GM19023 (cell line): Measurements from ENCODE around the gene PLS3.
"Not testable (repeated sequence)": the region's sequence is repeated elsewhere in the genome, so short reads cannot be mapped to it uniquely, and the experiment has no call there.

ENCODE experiments used
- ATAC-seq: cut with Tn5 transposase; IDR thresholded peaks from one replicate; pipeline ENCODE4 v1.9.1; 2021; ENCODE audit warnings: mild to moderate bottlenecking, moderate library complexity; ENCODE audit not compliant: unreplicated experiment

PLS3 gene

GRCh38 chrX:115560978-115561604 lies at the start of gene PLS3:
Gene PLS3, plus strand, starts transcription at chrX:115561174. Its CDS starts 49,077 bp downstream, at chrX:115610251.
- peak; percentile 64 for ATAC-seq

- no peak for ATAC-seq
Observed at GRCh38 chrX:115518113-115518512, 42.9 kb upstream of the PLS3 start.

GRCh38 chrX:115521741-115522140 lies 39.2 kb upstream of the PLS3 start:
- ATAC-seq: no peak

- ATAC-seq: no peak
Observed at GRCh38 chrX:115522952-115523351, 38.0 kb upstream of the PLS3 start.

DNA sequence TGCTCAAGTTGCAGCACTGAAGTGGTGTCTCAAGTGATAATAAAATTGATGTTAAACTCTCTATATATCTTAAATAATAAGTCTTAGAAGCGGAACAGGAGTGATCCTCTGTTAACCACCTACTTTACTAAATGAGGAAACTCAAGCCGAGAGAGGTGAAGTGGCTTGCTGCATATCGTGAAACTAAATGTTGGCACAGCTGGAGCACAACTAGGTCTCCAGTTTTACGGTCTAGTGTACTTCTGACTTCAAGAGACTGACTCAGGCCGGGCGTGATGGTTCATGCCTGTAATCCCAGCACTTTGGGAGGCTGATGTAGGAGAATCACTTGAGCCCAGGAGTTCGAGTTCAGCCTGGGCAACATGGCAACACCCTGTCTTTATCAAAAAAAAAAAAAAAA lies 35.5 kb upstream of the PLS3 start:
- no peak for ATAC-seq

DNA sequence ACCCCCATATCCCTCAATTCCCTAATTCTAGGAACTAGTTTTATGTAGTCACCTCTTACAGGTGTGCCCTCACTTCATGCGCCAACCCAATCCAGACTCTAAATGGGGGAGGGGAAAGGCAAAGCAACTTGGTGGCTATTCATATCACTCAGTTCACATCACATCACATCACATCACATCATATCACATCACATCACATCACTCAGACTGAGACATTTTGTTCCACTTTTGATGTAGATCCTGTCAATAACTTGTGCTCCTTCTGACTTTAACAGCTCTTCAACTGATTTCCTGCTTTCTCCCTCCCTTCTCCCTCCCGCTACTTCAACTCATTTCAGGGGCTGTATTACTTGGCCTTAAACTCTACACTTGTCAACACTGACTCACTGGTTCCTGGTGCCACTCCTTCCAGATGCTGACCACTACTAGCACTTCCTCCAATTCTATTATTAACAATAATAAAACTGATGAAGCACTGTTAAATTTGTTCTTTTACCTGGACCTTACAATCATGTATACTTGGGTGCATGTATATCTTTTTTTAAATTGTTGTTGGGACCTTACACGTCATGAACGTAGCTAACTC lies 29.1 kb upstream of the PLS3 start:
- no peak for ATAC-seq

DNA sequence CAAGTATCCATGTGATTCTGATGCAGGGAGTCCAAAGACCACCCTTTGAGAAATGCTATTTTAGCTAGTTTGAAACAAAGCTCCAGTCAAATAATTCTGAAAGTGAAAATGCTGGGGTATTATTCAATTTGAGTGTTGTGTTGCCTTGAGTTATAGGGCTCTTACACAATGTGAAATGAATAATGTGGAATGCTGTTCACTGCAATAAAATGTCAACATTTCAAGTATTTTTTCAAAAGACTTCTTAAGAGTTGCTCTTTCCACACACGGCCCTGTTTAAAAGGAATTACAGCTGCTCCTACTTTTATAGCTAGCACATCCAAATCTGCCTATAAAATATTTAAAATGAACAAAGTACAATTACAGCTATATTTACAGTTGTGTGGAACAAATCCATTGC lies 27.5 kb upstream of the PLS3 start:
- ATAC-seq: no peak

DNA sequence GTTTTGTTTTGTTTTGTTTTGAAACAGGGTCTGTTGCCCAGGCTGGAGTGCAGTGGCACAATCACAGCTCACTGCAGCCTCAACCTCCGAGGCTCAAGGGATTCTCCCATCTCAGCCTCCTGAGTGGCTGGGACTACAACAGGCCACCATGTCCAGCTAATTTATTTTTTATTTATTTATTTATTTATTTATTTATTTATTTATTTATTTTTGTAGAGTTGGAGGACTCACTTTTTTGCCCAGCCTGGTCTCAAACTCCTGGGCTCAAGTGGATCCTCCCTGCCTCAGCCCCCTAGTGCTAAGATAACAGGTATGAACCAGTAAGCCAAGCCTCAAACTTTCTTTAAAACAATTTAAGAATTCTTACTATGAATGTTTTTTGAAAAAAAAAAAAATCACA lies 26.6 kb upstream of the PLS3 start:
- ATAC-seq: no peak

DNA sequence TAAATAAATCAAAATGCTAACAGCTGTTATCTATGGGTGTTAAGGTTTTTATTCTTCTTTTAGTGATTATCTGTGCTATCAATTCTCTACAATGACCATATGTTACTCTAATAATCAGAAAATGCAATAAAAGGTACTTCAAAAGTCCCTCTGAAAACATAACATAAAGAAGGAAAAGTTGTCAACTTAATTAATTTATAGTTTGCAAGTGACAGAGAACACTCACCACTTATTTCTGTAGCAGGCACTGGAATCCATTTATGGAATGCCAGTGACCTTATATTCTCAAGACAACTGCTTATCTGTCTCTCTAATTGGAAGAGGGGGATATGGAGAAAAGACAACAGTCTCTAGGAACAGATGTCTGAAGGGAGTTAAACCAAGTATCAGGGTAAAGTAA lies 25.6 kb upstream of the PLS3 start:
- ATAC-seq: no peak

DNA sequence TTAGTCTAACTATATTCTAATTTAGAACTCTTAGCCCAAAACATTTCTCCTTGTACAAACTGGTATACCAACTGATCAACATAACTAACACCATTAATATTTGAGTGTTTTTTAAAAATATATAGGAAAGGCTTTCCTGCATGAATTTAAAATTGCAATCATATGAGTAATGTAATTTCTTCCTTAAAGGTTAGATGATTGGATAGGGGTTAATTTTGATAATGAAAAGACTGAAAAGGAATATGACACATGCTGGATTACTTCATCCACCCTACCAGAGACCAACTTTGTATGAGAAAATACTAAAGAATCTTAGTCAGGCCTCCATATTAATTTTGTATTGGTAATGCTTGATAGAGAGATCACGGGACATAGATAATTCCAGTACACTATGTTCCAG lies 25.1 kb upstream of the PLS3 start:
- no peak for ATAC-seq

DNA sequence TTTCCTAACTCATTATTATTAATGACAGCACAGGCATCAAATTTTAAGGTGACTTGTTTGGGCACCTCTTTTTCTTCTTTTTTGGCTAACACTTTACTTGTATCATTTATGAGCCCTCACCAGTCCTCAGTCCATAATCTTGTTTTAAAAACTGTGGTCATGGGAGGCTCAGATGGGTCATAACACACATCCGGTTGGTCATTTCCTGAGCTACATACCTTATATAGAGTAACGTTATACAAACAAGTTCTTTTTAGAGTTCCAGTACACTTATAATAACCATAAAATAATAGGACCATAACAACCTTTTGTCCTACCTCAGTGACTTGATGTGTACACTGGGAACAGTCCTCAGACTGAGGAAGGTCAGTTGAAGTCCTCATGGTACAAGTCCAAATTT lies 21.1 kb upstream of the PLS3 start:
- ATAC-seq: no peak

DNA sequence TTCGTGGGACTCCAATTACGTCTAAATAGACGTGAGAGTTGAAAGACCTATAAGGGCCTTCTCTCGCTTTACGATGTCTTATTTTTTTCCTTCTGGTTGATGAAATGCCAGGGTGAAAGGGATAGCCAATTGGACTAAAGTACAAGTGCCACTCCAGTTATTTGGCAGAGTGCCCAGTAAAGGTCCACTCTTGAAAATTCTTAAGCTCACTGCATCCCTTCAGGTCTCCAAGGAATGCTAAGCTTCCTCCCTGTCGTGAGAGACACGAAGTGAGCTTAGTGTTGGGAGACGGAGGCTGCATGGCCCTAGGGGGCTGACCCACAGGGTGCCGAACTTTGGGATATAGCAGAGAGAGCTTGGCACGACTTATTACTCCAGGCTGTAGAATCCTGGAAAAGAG lies 19.9 kb upstream of the PLS3 start:
- ATAC-seq: not testable (repeated sequence)

DNA sequence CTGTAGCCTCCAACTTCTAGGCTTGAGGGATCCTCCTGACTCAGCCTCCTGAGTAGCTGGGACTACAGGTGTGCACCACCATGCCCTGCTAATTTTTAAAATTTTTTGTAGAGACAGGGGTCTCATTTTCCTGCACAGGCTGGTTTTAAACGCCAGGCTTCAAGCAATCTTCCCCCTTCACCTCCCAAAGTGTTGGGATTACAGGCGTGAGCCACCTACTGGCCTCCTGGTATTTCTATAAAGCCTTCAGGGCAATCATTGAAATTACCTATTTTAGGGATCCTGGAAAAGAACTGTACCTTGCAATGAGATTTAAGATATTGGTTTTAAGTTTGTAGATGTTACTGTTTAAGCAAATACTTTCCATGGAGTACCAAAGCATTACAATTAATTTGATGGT lies 13.5 kb upstream of the PLS3 start:
- ATAC-seq: no peak

- ATAC-seq: no peak
Observed at GRCh38 chrX:115549008-115549407, 12.0 kb upstream of the PLS3 start.

DNA sequence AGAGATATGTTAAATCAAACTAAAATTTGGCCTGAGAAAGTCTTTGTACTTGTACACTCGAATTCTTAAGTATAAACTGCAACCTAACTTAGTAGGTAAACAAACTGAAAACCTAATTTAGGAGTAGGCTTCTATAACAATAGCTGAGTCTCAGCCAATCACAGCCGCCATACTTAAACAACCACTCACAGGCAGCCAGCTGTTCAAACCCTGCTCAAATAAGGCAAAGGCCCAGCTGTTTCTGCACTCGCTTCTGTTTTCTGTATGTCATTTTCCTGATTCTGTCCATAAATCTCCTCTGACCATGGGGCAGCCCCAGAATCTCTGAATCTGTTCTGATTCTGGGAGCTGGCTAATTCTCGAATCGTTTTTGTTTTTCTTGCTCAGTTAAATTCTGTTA lies 7.8 kb upstream of the PLS3 start:
- no peak for ATAC-seq

DNA sequence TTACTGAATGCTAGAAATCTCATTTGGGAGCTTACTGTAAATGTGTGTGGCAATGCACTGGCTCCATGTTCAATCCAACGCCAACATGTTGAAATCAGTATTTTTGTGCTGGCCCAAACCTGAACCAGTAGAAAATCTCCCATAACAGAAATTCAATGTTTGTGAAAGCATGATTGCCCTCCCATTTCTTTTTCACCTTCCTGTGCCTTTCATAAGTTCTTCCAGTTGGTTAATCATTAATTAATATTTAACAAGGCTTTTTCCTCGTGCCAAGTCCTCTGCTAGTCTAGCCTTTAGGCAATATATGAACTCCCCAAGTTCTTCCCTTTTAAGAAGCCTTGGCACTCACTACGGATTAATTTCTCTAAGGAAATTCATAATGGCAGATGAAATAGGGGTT lies 1.3 kb upstream of the PLS3 start:
- ATAC-seq: no peak

DNA sequence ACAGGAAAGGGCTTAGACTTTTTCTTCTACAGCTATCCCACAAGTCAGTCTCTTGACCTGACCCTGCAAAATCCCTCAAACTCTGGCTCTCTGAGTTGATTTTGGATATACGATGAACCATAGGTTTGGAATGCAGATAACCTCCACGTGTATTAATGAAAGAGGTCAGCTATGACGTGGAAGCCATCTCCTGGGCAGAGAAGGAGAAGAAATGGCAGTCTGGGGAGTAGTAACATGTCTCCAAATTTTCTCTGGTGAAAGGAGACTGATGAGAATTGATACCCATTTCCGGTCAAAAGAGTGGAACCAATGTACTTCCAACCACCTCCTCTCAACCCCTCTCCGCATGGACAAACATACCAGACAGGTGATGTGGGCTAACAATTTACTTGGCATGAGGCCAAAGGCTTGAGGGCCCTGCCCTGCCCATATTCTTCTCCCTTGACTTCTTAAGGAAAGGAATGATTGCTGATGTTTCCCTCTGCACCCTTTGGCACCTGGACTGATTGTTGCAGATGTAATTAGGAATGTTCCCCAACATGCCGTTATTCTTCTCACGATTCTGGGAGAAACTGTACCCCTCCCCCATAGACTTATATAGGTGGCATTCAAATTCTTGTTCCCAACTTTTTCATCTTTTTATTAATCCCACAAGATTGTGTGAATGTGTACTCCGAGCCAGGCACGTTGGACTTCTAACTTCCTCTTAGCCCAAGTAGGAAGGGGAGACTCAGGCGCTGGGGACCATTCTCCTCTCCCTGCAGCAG lies 580 bp upstream of the PLS3 start:
- no peak for ATAC-seq

DNA sequence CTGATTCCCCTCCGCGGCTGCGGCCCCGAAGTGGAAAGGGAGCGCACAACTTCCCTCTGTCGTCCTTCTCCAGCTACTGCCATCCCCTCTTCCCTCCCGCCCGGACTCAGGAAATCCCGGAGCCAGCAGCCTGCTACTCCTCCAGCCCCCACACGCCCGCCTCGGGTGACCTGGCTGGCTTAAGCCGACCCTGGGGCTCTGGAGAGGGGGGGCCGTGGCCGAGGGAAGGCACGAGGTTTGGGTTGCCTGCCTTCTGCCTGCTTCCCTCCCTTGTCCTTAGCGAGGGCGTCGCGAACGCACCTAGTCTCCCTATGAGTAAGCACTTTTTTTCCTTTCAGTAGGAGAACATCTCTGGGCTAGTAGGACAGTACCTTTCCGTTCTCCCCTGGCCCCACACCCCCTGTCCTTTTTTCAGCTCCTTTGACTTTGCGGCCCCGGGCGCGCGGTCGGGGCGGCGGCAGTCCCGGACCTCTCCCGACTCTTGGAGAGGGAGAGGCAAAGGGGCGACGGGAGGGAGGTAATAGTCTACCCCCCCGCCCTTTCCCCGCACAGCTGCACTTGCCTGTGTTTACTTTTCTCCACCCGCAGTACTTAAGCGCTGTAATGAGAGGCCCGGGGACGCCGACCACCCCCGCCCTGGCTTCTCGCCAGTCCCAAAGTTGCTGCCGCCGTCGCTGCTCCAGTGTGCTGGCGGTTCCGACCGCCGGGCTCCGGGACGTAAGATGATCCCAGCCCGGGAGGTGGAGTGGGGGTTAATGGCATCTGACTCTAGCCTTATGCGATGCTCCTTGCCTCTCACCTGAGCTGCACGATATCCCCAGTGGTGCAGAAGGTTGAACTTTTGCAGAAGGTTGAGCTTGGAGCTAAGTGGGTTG lies 868 bp downstream of the PLS3 start:
- ATAC-seq: peak; percentile 22

- no peak for ATAC-seq
Observed at GRCh38 chrX:115562480-115562847, 1.5 kb downstream of the PLS3 start.

DNA sequence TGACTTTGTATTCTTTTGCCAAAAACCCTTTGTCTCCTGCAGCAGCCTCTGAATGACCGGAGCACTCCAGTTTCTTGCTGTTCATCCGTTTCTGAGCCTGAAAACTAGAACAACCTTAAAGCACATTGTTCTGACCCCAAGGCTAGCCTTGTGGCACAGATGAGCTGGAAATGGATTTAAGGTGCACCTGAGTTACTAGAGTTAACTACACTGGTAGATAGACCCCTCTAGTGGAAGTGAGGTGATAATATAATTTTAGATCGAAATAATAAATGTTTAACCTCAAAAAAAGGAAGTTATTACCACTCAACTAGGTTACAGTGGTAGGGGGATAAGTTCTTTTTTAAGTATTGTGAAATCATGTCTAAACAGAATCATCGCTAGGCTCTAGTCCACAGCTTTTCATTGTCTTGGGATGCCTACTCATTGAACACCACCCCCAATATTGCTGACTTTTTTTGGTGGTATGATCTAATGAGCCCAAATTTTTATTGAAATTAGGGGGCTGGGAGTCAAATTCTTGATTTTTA lies 2.7 kb downstream of the PLS3 start:
- ATAC-seq: no peak

- no peak for ATAC-seq
Observed at GRCh38 chrX:115564243-115564642, 3.3 kb downstream of the PLS3 start.
